DMS 273 treated with DMSO at 0.1 percent for 48 hours (cell line): Measurements from ENCODE around the gene CPPED1.
"Not testable (repeated sequence)": the region's sequence is repeated elsewhere in the genome, so short reads cannot be mapped to it uniquely, and the experiment has no call there.

ENCODE experiments used
- DNase-seq: peaks from one replicate; lab custom pipeline; 2025; lab: John Stamatoyannopoulos, UW

Gene CPPED1

DNA sequence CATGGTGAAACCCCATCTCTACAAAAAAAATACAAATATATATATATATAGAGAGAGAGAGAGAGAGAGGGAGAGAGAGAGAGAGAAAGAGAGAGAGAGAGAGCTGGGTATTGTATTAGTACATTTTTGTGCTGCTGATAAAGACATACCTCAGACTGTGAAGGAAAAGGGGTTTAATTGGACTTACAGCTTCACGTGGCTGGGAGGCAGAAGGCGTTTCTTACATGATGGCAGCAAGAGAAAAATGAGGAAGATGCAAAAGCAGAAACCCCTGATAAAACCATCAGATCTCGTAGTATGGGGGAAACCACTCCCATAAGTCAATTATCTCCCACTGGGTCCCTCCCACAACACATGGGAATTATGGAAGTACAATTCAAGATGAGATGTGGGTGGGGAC, 37.5 kb downstream of the CPPED1 start:
- not testable (repeated sequence) for DNase-seq

DNA sequence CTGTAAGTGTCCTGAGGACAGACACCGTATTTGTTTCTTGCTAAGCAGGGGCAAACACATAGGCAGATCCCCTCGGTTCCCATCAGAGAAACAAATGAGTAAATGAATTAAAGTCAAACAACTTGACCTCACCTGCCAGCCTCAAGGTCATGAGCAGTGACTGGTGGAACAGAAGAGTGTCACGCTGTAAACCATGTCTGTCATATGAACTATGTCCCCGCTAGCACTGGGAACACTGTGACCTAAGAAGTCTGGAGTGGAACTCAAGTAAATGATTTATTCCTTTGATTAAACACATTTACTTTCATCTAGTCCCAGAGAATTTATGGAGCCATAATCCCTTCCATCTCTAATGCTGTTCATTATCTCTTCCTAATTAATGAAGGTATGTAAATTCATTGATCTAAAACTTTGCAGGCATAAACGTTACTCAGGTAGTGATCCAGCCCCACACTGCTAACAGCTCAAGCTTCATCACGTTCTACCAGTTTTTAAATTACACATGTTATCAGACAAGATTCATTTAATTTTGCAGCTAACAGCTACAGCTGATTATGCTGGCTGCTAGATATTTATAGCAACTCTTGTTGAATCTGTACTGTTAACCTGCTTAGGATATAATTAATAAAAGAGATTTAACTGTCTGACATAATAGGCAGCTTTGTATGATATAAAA, 38.7 kb downstream of the CPPED1 start:
- no peak for DNase-seq

DNA sequence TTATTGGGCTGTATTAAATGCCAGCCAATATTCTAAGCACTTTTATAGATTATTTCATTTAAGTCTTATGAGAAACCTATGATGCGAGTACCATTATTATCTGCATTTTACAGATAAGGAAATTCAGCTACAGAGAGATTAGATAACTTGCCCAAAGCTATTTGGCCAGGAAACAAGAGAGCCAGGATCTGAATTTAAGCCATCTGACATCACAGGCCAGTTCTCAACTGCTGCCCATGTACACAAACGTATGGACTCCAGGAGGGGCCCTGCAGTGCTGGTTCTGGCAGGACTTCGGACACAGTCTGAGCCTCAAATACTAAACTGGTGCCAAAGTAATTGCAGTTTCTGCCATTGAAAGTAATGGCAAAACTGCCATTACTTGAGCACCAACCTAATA, 40.2 kb downstream of the CPPED1 start:
- DNase-seq: no peak

DNA sequence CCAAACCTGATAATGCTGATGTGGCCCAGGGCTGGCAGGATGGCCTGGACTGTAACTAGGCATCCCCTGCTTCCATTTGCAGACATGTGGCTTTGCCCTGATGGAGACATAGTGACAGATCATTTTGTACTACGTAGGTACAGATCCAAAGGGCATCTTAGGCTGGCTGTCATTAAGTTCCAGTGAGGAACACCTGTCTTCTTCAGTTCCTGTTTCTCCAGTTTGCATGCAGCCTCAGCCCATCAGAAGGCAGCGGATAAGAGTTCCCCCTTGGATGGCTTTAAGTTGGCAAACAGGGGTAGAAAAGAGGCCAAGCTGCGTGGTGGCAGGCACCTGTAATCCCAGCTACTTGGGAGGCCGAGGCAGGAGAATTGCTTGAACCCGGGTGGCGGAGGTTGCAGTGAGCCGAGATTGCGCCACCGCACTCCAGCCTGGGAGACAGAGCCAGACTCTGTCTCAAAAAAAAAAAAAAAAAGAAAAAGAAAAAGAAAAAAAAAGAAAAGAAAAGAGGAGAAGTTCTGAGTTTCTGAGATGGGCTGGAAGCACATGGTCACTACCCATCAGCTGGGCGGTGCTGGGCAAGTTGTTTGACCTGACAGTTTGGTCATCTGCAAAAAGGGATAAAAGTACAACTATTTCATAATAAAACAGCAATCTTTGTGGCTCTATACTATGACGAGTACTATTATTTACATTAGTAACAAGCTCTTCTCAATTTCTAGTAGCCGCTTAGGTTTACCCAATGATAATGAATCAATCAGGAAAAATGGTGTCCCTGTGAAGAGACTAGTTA, 42.7 kb downstream of the CPPED1 start:
- DNase-seq: no peak

DNA sequence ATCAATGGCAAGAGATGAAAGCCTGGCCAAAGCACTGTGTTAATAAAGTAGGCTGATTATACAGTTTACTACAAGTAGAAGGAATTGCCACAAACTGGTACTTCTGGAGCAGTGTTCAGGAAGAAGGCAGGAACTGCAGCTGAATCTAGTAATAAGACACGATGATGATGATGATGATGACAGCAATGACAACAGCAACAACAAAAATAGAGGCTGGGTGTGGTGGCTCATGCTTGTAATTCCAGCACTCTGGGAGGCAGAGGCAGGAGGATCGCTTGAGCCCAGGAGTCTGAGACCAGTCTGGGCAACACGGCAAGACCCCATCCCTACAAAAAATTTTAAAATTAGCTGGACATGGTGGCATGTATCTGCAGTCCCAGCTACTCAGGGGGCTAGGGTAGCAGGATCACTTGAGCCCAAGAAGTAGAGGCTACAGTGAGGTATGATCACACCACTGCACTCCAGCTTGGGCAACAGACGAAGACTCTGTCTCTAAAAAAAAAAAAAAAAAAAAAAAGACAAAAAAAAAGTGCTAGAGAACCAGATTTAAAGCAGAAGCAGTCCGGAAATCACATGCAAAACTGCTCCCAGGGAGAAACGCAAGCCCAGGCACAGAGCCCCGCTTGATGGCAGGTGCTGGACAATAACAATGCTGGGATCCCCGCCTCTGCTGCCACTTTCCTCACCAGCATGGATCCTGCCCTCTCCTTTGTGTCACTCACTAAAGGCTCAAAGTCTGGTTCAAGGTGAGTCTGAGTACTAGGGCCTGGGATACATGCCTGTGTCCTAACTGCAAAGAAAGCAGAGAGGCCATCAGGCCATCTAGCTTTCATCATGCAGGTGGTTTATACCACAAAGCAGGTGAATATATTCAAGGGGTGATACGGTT, 44.8 kb downstream of the CPPED1 start:
- DNase-seq: no peak

DNA sequence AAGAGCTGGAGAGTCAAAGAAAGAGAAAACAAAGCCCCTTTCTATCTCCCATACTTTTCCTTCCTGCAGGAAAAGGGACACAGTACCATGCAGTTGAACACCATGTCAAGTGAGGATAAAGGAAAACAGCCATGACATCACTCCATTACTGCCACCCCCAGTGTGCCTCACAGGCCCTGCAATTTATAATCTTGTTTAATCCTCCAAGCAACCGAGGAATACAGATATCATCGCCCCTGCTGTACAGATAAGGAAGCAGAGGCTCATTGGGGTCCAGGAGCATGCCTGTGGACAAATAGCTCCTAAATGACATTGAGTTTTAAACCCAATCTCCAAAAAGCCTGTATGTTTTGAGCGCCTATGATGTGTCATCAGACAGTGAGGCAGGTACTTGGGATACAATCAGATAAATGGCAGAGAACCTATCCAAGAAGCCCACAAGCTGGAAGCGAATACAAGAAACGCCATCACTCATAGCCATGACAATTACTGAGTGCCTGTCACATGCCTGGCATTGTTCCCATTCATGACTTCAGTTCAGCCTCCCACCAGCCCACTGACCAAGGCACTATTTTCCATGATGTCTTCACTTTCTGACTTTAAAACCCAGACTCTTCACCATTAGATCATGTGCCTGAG, 45.5 kb downstream of the CPPED1 start:
- DNase-seq: no peak

DNA sequence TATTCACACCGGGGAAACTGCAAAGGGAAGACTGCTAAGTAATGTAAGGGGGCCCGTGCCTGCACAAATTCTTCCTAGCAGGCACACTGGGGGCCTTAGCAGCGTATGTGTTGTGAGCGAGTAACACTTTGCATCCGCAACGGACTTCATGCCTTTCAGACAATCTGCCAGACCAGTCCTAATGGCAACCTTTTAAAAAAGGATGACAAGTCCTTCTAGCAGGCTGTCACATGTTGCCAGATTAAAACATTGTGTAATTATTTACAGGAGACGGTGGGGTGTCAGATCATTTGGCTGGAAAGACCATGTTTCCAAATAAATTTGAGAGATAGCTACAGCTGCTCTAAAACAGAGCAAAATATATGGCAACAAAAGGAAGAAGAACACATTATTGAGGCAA, 46.1 kb downstream of the CPPED1 start:
- no peak for DNase-seq

DNA sequence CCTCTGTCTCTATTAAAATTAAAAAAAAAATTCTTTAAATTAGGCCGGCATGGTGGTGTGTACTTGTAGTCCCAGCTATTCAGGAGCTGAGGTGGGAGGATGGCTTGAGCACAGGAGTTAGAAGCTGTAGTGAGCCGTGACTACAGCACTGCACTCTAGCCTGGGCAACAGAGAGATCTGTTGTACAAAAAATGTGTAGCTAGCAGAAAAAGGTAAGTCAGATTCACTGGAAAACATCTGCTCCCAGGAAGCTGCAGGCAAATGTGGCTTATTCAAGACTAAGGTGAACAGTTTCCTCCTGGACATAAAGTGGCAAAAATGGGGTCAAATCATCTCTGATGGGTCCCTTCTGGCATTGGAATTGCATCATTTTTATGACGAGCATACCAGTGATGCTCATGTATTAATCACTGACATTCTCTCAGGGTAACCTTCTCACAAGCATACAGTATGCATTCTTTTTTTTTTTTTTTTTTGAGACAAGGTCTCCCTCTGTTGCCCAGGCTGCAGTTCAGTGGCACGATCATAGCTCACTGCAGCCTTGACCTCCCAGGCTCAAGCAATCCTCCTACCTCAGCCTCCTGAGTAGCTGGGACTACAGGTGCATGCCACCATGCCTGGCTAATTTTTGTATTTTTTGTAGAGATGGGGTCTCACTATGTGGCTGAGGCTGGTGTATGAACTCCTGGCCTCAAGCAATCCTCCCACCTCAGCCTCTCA, 48.7 kb downstream of the CPPED1 start:
- DNase-seq: no peak

DNA sequence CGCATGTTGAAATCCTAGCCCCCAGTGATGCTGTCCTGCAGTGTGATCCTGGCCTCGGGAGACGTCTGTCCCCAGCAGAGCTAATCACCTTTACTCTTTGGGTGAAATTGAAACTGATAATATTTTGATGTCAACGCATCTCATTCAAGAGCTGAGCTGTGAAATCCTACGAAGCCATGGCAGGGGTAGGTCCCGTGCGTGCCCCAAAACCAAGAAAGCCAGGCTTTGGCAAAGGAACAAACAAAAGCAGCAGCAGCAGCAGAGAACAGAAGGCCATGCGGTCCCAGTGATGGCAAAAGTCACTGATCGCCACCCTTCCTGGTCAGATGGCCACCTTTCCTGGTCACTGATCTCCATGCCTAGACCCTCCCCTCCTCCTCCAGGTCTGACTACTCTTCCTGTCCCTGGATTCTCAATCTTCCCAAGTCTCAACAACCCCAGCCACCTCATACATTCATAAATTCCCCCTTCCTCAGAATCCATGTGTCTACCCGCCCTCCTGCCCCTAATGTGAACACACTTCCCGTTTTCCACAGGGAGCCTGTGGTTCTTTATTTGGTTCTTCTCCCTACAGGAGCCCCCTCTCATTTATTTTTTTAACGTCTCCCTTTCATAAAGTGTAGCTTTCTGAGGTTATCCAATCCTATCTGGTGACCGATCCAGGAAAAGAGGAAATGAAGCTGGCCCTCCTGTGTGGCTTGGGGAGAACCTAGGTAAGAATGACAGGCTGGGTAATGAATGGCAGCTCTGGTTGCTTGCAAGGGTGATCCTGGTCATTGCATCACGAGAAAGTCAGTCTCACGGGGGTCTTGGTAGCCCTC, 50.3 kb downstream of the CPPED1 start:
- DNase-seq: no peak

DNA sequence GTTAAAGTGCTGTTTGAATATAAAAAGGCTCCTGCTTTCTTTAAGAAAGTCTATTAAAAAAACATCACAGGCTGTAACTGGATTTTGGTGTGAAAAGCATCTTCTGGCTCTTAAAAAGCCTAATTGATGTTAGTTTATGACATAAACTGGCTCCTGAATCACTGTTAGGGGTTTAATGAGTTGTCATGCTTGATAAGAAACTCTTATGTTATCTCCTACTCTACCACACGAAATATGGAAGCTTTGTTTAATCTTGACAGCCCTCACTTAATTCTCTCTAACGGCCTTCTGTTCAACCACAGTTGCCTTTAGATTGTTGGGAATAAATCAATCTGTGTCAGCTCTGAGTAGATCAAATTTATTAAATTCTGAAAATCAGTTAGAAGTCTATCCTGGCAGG, 51.5 kb downstream of the CPPED1 start:
- DNase-seq: no peak

DNA sequence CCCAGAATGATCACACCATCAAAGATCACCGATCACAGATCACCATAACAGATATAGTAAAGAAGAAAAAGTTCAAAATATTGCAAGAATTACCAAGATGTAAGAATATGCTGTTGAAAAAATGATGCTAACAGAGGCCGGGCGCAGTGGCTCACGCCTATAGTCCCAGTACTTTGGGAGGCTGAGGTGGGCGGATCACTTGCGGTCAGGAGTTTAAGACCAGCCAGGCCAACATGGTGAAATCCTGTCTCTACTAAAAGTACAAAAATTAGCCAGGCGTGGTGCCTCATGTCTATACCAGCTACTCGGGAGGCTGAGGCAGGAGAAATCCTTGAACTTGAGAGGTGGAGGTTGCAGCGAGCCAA, 53.2 kb downstream of the CPPED1 start:
- DNase-seq: no peak

DNA sequence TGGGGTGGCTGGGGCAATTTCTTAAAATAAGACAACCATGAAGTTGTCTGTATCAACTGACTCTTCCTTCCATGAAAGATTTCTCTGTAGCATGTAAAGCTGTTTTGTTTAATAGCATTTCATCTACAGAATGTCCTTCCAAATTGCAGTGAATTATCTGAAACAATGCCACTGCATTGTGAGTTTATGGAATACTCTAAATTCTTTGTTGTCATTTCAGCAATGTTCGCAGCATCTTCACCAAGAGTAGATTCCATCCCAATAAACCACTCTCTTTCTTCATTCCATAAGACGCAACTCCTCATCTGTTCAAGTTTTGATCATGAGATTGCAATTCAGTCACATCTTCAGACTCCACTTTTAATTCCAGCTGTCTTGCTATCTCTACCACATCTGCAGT, 54.6 kb downstream of the CPPED1 start:
- no peak for DNase-seq

DNA sequence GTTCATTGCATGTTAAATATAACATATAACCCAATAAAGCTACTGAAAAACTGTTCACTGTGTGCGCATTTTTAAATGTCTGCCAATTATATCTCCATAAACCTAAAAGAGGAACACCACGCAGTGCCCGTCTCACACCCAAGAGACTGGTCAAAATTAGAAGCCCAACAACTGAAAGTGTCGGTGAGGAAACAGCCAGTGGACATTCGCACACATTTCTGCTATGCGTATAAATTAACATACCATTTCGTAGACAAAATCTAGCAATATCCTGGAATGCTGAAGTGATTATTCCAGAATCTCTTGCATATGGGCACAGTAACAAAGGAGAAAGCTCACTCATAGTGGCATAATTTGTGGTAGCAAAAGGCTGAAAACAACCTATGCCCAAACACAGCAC, 55.9 kb downstream of the CPPED1 start:
- no peak for DNase-seq

DNA sequence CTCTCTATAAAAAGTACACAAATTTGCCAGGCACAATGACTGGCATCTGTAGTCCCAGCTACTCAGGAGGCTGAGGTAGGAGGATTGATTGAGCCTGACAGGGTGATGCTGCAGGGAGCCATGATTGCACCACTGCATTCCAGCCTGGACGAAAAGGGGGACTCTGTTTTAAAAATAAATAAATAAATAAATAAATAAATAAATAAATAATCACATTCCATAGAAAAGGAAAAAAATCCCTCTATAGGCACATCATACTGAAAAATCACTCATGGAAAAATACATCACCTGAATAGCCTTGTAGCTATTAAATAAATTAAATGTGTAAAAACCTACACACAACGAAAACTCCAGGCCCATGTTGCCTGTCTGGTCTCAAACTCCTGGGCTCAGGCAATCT, 56.4 kb downstream of the CPPED1 start:
- DNase-seq: no peak

DNA sequence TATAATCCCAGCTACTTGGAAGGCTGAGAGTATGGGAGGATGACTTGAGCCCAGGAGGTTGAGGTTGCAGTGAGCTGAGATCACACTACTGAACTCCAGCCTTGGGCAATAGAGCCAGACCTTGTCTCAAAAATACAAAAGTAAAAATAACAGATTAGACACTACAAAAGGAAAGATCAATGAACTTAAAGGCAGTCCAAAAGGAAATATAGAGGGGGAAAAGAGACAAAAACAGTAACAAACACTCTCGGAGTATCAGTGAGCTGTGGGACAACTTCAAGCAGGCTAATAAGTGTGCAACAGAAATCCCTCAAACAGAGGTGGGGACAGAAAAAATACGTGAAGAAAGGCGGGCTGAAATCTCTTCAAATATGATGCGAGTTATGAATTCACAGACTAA, 58.8 kb downstream of the CPPED1 start:
- no peak for DNase-seq

DNA sequence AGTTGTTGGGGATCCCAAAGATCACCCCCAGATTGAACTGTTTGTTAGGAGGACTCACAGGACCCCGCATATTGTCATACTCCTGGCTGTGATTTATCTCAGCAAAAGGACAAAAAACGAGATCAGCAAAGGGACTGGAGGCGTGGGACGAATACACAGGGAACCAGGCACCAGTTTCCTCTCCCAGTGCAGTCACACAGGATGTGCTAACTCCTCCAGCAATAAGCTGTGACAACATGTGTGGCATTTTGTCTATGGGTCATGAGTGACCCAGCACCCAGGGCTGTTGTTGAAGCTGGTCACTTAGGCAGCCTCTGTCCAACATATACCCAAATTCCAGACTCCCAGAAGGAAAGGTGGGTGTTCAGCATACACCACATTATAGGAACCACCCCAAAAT, 60.9 kb downstream of the CPPED1 start:
- DNase-seq: no peak

DNA sequence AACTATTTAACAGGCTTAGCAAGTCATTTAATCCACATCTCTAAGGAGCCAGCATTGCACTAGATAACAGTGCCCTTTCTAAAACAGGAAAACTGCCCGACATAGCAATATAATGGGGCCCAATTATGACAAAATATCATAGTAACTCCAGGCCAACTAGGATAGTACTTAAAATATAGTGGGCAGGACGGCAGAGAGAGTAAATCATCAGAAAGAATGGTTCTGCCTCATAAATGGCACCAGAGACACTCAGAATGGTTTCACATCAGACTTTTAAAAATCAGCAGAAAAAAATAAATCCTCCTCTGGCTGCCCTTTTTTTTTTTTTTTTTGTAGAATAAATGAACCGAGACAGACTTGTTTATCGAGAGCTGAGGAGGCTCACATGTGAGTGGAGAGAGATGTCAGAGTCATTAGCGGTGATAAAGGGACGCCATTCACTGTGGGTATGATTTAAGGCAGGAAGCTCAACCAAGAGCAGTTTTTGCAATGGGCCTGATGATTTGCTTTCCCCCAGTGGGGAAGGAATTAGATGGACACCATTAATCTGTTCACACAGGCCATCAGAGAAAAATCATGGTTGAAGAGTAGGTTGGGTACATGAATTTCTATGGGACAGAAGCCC, 62.6 kb downstream of the CPPED1 start:
- DNase-seq: no peak

DNA sequence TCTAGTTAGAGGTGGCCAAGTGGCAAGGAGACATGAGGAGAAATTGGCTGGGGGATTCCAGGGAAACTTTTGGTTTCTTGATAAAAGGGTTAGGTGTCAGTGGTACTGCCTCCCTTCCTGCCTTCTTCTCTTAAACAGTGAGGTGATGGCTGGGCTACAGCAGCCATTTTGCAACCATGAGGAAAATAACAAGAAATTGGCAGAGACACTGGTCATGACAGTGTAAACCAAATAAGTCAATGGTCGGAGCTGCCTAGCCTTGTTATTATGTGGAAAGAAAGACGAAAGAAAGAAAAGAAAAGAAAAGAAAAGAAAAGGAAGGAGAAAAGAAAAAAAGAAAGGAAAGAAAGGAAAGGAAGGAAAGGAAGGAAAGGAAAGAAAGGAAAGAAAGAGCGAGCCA, 63.9 kb downstream of the CPPED1 start:
- DNase-seq: no peak

DNA sequence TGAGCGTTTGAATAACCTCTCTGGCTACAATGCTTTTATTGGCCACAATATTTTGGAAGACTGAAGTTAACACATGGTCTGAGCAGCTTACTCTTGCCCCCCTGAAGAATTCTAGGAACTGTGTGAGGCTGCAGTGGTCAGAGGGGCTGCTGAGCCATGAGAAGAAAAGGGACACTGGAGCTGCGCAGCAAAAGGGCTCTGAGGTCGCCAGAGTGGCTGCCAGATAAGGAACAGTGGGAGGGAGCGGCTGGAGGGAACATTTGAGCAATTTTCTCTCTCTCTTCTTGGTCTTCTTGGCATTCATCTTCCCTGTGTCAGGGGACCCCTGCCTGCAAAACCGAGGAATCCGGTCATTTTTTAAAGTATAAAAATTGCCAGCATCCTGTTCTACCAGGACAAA, 66.1 kb downstream of the CPPED1 start:
- no peak for DNase-seq

DNA sequence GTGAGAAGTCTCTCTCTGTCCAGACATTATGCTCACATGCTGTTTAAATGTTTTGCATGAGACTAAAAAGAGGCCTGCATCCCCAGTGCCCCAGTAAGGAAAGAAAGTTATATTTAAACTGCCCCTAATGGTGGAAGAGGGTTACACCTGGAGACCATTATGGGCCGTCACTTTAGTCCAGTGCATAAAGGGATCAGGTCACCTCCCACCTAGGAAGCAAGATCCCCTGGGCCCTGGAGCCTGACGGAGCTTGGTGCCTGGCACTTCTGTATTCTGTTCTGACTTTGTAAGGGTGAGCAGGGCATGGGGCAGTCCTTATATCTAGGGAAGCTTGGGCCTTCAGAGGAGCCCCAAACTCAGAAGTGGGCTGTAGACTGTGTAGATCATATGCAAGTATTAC, 67.9 kb downstream of the CPPED1 start:
- no peak for DNase-seq
